ENCODE results near the gene GASK1A. TPM values are rescaled to one million over a fixed set of nuclear protein-coding genes. Genes with fewer than 3 reads are reported as not detected.

Gene GASK1A
- total RNA-seq, 2 experiments from 2014 or later, result 0.28 TPM; not detected in 1

- TF ChIP-seq CTCF (IDR thresholded peaks at IDR 0.05), result no peak
- ATAC-seq (ENCODE audit: poor library complexity), result no peak
- no peaks in the 10 kb centered on the region for H3K27me3 Mint-ChIP-seq
- H3K4me3 Mint-ChIP-seq, result no peak overlapping the region
- H3K4me3 ChIP-seq (ENCODE audit: low read length), result no peak overlapping the region
- peak overlapping the region; percentile 34 to 81 for H3K27ac ChIP-seq (ENCODE audit: low read depth in 1 of 2, low read length in 2 of 2)
- peak in 1 of 14 experiments; percentile 57 for DNase-seq
- ChIA-PET CTCF (no interaction called here), POLR2A (interaction anchor here (1.1 kb wide), 1 partner anchor 10 kb away, joined by 9 read pairs; no protein-coding TSS in a partner anchor)
- H3K9me3 Mint-ChIP-seq, result no peaks in the 10 kb centered on the region
- H3K36me3 ChIP-seq (ENCODE audit: insufficient read depth, low read length), result no peaks in the 10 kb centered on the region
- H3K27ac Mint-ChIP-seq, result no peak overlapping the region
- H3K9me3 ChIP-seq (ENCODE audit: control insufficient read depth in 1 of 2, insufficient read depth in 1 of 2, low read length in 2 of 2), result peaks cover 51 to 67% of the 10 kb centered on the region in 2 experiments
- H3K4me1 ChIP-seq (ENCODE audit: insufficient read depth, low read length), result peaks cover 52% of the 10 kb centered on the region
- H3K36me3 Mint-ChIP-seq (ENCODE audit: low read depth), result no peaks in the 10 kb centered on the region
- intact Hi-C loops (cut with DNase I, micrococcal nuclease), result loop anchor here in 1 of 2 experiments (10.0 kb wide), 1 partner anchor 371 kb away; no protein-coding TSS in a partner anchor
- no peaks in the 10 kb centered on the region for H3K4me1 Mint-ChIP-seq (ENCODE audit: low read depth)
- no peaks in the 10 kb centered on the region for H3K27me3 ChIP-seq (ENCODE audit: control insufficient read depth in 1 of 2, insufficient read depth in 2 of 2, low read length in 2 of 2)
Measured at GRCh38 chr3:43014241-43014640, 35.1 kb downstream of the GASK1A start.

GRCh38 chr3:43014956-43015355 is 35.8 kb downstream of the GASK1A start:
- H3K36me3 Mint-ChIP-seq (ENCODE audit: low read depth), result no peaks in the 10 kb centered on the region
- ChIA-PET POLR2A (interaction anchor here (1.1 kb wide), 1 partner anchor 9 kb away, joined by 9 read pairs; no protein-coding TSS in a partner anchor), CTCF (no interaction called here)
- H3K27ac Mint-ChIP-seq, result no peak overlapping the region
- Histone ChIP-seq H3K4me3 (ENCODE audit: low read length) (no peak overlapping the region), H3K9me3 (ENCODE audit: control insufficient read depth in 1 of 2, insufficient read depth in 1 of 2, low read length in 2 of 2) (peaks cover 51 to 67% of the 10 kb centered on the region in 2 experiments), H3K27me3 (ENCODE audit: control insufficient read depth in 1 of 2, insufficient read depth in 2 of 2, low read length in 2 of 2) (no peaks in the 10 kb centered on the region), H3K27ac (ENCODE audit: low read depth in 1 of 2, low read length in 2 of 2) (peak overlapping the region; percentile 71 to 81), H3K4me1 (ENCODE audit: insufficient read depth, low read length) (peaks cover 59% of the 10 kb centered on the region), H3K36me3 (ENCODE audit: insufficient read depth, low read length) (no peaks in the 10 kb centered on the region)
- DNase-seq (peak in 2 of 14 experiments; percentile 35 to 65), ATAC-seq (ENCODE audit: poor library complexity) (no peak)
- TF ChIP-seq CTCF (IDR thresholded peaks at IDR 0.05), result no peak
- no peaks in the 10 kb centered on the region for H3K9me3 Mint-ChIP-seq
- H3K4me1 Mint-ChIP-seq (ENCODE audit: low read depth), result no peaks in the 10 kb centered on the region
- H3K27me3 Mint-ChIP-seq, result no peaks in the 10 kb centered on the region
- intact Hi-C loops (cut with DNase I, micrococcal nuclease), result loop anchor here in 1 of 2 experiments (10.0 kb wide), 1 partner anchor 370 kb away; no protein-coding TSS in a partner anchor
- H3K4me3 Mint-ChIP-seq, result no peak overlapping the region

DNA sequence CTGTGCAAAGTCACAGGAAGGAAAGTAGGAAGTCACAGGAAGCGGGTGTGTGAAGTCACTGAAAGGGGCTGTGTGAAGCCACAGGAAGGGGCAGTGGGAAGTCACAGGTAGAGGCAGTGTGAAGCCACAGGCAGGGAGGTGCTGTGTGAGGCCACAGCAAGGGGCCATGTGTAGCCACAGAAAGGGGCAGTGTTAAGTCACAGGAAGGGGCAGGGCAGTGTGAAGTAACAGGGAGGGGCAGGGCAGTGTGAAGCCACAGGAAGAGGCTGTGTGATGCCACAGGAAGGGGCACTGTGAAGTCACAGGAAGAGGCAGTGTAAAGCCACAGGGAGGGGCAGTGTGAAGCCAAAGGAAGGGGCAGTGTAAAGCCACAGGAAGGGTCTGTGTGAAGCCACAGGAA is 36.5 kb downstream of the GASK1A start:
- CTCF ChIA-PET, result no interaction called here
- DNase-seq (peak in 3 of 14 experiments; percentile 14 to 56 (median 55)), ATAC-seq (ENCODE audit: poor library complexity) (no peak)

More for the DNA sequence above, 36.5 kb downstream of the GASK1A start:
- Histone ChIP-seq H3K4me1 (ENCODE audit: insufficient read depth, low read length) (peaks cover 65% of the 10 kb centered on the region), H3K27me3 (ENCODE audit: control insufficient read depth in 1 of 2, insufficient read depth in 2 of 2, low read length in 2 of 2) (no peaks in the 10 kb centered on the region), H3K36me3 (ENCODE audit: insufficient read depth, low read length) (no peaks in the 10 kb centered on the region), H3K4me3 (ENCODE audit: low read length) (no peak overlapping the region), H3K27ac (ENCODE audit: low read depth in 1 of 2, low read length in 2 of 2) (peak overlapping the region; percentile 71 to 81), H3K9me3 (ENCODE audit: control insufficient read depth in 1 of 2, insufficient read depth in 1 of 2, low read length in 2 of 2) (peaks cover 51 to 67% of the 10 kb centered on the region in 2 experiments)
- POLR2A ChIA-PET, result no interaction called here
- Mint-ChIP-seq H3K4me1 (ENCODE audit: low read depth) (no peaks in the 10 kb centered on the region), H3K27ac (no peak overlapping the region), H3K4me3 (no peak overlapping the region), H3K36me3 (ENCODE audit: low read depth) (no peaks in the 10 kb centered on the region), H3K27me3 (no peaks in the 10 kb centered on the region), H3K9me3 (no peaks in the 10 kb centered on the region)
- intact Hi-C loops (cut with DNase I, micrococcal nuclease), result loop anchor here in 1 of 2 experiments (10.0 kb wide), 1 partner anchor 369 kb away; no protein-coding TSS in a partner anchor
- no peak for TF ChIP-seq CTCF (IDR thresholded peaks at IDR 0.05)
